ENCODE results near the gene ARID2. TPM values are rescaled to one million over a fixed set of nuclear protein-coding genes. Genes with fewer than 3 reads are reported as not detected.

The ARID2 gene
- total and polyA plus RNA-seq, 2 of the 4 experiments (the other 2 are of a cell fraction): 5.4 to 28.1 TPM

GRCh38 chr12:45918818-45919217, 189.3 kb downstream of the ARID2 start:
- CTCF ChIA-PET: interaction anchor here (0.7 kb wide), 1 partner anchor 702 kb away, joined by 3 read pairs; no protein-coding TSS in a partner anchor
- no CpG with 5 or more reads among the region's 3 CpGs for WGBS, 2 experiments (ENCODE audit: extremely low coverage in 2 of 2, insufficient read length in 1 of 2)
- dilution Hi-C loops (cut with HindIII; ENCODE audit: low sequenced_read_pairs, unreplicated experiment) (no loop called here), intact Hi-C loops (cut with micrococcal nuclease) (no loop called here), in situ Hi-C loops (cut with MboI; ENCODE audit: low sequenced_read_pairs) (no loop called here)
- Histone ChIP-seq H3K4me1 (ENCODE audit: control insufficient read depth, insufficient read depth, low read length) (peaks cover 4% of the 10 kb centered on the region), H3K18ac (ENCODE audit: low read depth, low read length) (no peak overlapping the region), H3K9me3 (ENCODE audit: control insufficient read depth, insufficient read depth, low read length) (no peaks in the 10 kb centered on the region), H3K4me3 (ENCODE audit: insufficient read depth, low read depth, low read length) (no peak overlapping the region), H3K36me3 (ENCODE audit: control insufficient read depth, insufficient read depth, low read length) (peaks cover 13% of the 10 kb centered on the region), H2BK15ac (ENCODE audit: low read depth, low read length) (no peak overlapping the region), H2BK5ac (ENCODE audit: low read depth, low read length, poor library complexity, severe bottlenecking) (no peak overlapping the region), H4K8ac (ENCODE audit: low read depth in 2 of 2, low read length in 2 of 2) (no peak overlapping the region), H4K20me1 (ENCODE audit: insufficient read depth, low read length) (no peaks in the 10 kb centered on the region), H3K23ac (ENCODE audit: low read depth, low read length) (no peak overlapping the region), H3K9me1 (ENCODE audit: insufficient read depth, low read length) (0 out of 2 replicates have a peak, but pooled peaks cover 3% of the 10 kb centered on the region), H2AK9ac (replicated peaks; ENCODE audit: low read depth, low read length, poor library complexity) (no peak overlapping the region), H3K79me1 (ENCODE audit: low read depth in 1 of 2, low read length in 2 of 2) (peaks cover 0 to 13% of the 10 kb centered on the region in 2 experiments; a peak in 1 of 4 replicates), H3K4me2 (ENCODE audit: low read depth, low read length) (no peak overlapping the region), H3K14ac (replicated peaks; ENCODE audit: low read depth, low read length) (no peak overlapping the region), H2AK5ac (ENCODE audit: low read depth, low read length) (no peak overlapping the region), H2BK20ac (ENCODE audit: low read depth, low read length) (no peak overlapping the region), H3K9ac (ENCODE audit: low read depth, low read length) (no peak overlapping the region), H3K56ac (ENCODE audit: extremely low read depth, insufficient read depth, low read length) (no peak overlapping the region), H2BK120ac (ENCODE audit: low read depth, low read length) (no peak overlapping the region), H2AFZ (replicated peaks; ENCODE audit: low read length, poor library complexity) (no peak overlapping the region), H3K27me3 (ENCODE audit: control insufficient read depth, insufficient read depth, low read length) (no peaks in the 10 kb centered on the region), H4K91ac (ENCODE audit: insufficient read depth, low read depth, low read length) (no peak overlapping the region), H4K5ac (ENCODE audit: low read depth, low read length) (no peak overlapping the region), H3K4ac (ENCODE audit: low read depth, low read length) (no peak overlapping the region), H3K27ac (ENCODE audit: insufficient read depth, low read length) (no peak overlapping the region)
- POLR2A ChIA-PET (ENCODE audit: unreplicated experiment): no interaction called here
- no TSS peak for BruUV-seq (replicated peaks)
- TF ChIP-seq RFX5 (IDR thresholded peaks at IDR 0.05; ENCODE audit: low read depth, low read length): no peak
- TF ChIP-seq CEBPB (IDR thresholded peaks at IDR 0.05; ENCODE audit: low read depth, low read length): peak; percentile 85
- TF ChIP-seq SMC3 (IDR thresholded peaks at IDR 0.05; ENCODE audit: low read depth, low read length): no peak
- ATAC-seq (ENCODE audit: low read depth) (no peak), DNase-seq (no peak)
